ENCODE measurements around the gene MFRP. TPM values are rescaled to one million over a fixed set of nuclear protein-coding genes. Genes with fewer than 3 reads are reported as not detected.

MFRP gene
- total RNA-seq, 1 experiment from 2014 or later = not detected

DNA sequence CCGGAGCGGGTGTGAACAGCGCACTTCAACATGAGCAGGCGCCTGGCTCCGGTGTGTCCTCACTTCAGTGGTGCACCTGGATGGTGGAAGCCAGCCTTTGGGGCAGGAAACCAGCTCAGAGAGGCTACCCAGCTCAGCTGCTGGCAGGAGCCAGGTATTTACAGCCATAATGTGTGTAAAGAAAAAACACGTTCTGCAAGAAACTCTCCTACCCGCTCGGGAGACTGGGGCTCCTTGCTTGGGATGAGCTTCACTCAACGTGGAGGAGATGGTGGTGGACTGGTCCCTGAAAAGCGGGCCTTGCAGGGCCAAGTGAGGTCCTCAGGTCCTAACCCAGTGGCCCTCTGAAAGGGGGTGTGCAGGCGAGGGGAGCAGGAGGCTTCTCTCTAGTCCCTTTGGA, 37.1 kb downstream of the MFRP start:
- CTCF ChIA-PET = interaction anchor here (1.2 to 1.4 kb wide), 3 partner anchors 12 to 113 kb away, joined by 4 to 8 read pairs (median 7); no protein-coding TSS in a partner anchor
- Mint-ChIP-seq H3K36me3 (peaks cover 21% of the 10 kb centered on the region), H3K27me3 (ENCODE audit: low read depth) (peaks cover 3% of the 10 kb centered on the region), H3K9me3 (no peaks in the 10 kb centered on the region), H3K4me3 (no peak overlapping the region), H3K27ac (peak overlapping the region; percentile 47; the same call in 1 of the 2 replicates), H3K4me1 (peaks cover 14% of the 10 kb centered on the region)
- no peak for DNase-seq (ENCODE audit: low spot score)
- no peak for ATAC-seq
- POLR2A ChIA-PET = interaction anchor here (0.6 kb wide), 2 partner anchors 155 to 1240 kb away, joined by 3 read pairs; no protein-coding TSS in a partner anchor
- no peak for TF ChIP-seq KAT7 (CRISPR knock-in tag; IDR thresholded peaks at IDR 0.05; ENCODE audit: borderline replicate concordance)
- TF ChIP-seq, protein P1, sequence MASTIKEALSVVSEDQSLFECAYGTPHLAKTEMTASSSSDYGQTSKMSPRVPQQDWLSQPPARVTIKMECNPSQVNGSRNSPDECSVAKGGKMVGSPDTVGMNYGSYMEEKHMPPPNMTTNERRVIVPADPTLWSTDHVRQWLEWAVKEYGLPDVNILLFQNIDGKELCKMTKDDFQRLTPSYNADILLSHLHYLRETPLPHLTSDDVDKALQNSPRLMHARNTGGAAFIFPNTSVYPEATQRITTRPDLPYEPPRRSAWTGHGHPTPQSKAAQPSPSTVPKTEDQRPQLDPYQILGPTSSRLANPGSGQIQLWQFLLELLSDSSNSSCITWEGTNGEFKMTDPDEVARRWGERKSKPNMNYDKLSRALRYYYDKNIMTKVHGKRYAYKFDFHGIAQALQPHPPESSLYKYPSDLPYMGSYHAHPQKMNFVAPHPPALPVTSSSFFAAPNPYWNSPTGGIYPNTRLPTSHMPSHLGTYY (CRISPR knock-in tag; IDR thresholded peaks at IDR 0.05) = no peak
- no peak for TF ChIP-seq SP1 (CRISPR knock-in tag; conservative IDR thresholded peaks at IDR 0.05)
- TF ChIP-seq RELA (CRISPR knock-in tag; IDR thresholded peaks at IDR 0.05; ENCODE audit: borderline replicate concordance) = no peak
- TF ChIP-seq, protein P2, sequence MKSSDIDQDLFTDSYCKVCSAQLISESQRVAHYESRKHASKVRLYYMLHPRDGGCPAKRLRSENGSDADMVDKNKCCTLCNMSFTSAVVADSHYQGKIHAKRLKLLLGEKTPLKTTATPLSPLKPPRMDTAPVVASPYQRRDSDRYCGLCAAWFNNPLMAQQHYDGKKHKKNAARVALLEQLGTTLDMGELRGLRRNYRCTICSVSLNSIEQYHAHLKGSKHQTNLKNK (CRISPR knock-in tag; IDR thresholded peaks at IDR 0.05) = no peak
- TF ChIP-seq ZNF138 (CRISPR knock-in tag; conservative IDR thresholded peaks at IDR 0.05) = no peak
- no peak for TF ChIP-seq SMAD3 (CRISPR knock-in tag; IDR thresholded peaks at IDR 0.05; ENCODE audit: borderline replicate concordance)
- TF ChIP-seq, protein P3, sequence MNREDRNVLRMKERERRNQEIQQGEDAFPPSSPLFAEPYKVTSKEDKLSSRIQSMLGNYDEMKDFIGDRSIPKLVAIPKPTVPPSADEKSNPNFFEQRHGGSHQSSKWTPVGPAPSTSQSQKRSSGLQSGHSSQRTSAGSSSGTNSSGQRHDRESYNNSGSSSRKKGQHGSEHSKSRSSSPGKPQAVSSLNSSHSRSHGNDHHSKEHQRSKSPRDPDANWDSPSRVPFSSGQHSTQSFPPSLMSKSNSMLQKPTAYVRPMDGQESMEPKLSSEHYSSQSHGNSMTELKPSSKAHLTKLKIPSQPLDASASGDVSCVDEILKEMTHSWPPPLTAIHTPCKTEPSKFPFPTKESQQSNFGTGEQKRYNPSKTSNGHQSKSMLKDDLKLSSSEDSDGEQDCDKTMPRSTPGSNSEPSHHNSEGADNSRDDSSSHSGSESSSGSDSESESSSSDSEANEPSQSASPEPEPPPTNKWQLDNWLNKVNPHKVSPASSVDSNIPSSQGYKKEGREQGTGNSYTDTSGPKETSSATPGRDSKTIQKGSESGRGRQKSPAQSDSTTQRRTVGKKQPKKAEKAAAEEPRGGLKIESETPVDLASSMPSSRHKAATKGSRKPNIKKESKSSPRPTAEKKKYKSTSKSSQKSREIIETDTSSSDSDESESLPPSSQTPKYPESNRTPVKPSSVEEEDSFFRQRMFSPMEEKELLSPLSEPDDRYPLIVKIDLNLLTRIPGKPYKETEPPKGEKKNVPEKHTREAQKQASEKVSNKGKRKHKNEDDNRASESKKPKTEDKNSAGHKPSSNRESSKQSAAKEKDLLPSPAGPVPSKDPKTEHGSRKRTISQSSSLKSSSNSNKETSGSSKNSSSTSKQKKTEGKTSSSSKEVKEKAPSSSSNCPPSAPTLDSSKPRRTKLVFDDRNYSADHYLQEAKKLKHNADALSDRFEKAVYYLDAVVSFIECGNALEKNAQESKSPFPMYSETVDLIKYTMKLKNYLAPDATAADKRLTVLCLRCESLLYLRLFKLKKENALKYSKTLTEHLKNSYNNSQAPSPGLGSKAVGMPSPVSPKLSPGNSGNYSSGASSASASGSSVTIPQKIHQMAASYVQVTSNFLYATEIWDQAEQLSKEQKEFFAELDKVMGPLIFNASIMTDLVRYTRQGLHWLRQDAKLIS (CRISPR knock-in tag; IDR thresholded peaks at IDR 0.05; ENCODE audit: borderline replicate concordance) = no peak
- TF ChIP-seq ZBTB21 (CRISPR knock-in tag; IDR thresholded peaks at IDR 0.05; ENCODE audit: borderline replicate concordance) = no peak
- TF ChIP-seq, protein P4, sequence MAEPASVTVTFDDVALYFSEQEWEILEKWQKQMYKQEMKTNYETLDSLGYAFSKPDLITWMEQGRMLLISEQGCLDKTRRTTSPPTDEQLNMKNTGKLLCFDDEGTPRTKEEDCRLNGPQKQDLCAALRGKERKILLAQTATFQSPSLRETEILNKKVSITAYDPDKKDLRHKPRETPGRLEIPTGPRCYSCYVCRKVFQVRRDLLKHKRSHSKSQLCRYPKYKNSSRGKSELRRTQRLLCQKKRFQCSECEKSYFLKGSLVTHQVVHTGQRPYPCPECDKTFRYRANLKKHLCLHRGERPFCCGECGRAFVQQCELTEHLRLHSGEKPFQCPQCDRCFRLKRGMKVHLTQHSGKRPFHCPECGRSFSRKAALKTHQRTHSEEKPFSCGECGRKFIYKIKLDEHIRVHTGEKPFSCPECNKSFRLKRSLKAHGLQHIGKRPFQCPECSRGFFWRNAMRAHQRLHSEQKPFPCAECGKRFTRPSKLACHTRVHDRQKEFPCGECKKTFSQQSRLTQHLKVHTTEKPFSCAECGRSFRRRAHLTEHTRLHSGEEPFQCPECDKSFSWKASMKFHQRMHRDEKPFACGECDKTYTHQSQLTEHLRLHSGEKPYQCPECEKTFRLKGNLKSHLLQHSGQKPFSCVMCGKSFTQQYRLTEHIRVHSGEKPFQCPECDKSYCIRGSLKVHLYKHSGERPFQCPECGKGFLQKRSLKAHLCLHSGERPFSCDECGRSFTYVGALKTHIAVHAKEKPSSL (CRISPR knock-in tag; conservative IDR thresholded peaks at IDR 0.05) = no peak

DNA sequence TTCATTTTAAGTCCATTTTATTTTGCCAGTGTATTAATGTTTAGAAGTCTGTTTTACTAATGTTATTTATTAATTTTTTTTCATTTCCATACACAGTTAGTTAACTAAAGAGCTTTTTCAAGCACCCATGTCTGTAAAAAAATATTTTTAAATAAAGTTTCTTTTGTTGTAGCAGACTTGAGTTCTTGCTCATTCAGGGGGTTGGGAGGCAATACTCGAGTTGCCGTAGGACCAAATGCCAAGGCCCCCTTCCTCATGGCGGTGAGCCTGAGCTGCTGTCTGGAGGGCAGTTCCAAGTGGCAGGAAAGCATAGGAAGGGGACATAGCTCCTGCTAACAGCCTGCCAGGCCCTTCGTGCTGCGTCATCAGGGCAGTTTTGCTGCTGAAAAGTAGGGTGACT, 38.5 kb downstream of the MFRP start:
- Mint-ChIP-seq H3K36me3 (peaks cover 30% of the 10 kb centered on the region), H3K27ac (no peak overlapping the region), H3K27me3 (ENCODE audit: low read depth) (no peaks in the 10 kb centered on the region), H3K9me3 (no peaks in the 10 kb centered on the region), H3K4me1 (peaks cover 14% of the 10 kb centered on the region), H3K4me3 (no peak overlapping the region)
- ChIA-PET POLR2A (interaction anchor here (0.6 to 1.5 kb wide), 5 partner anchors 8 to 102 kb away, joined by 3 to 8 read pairs (median 4); partner anchors contain the start of genes CBL and MCAM), CTCF (interaction anchor here (1.2 to 2.9 kb wide), 11 partner anchors 8 to 112 kb away, joined by 3 to 46 read pairs (median 7); partner anchors contain the start of genes C1QTNF5, CBL and MCAM)
- ATAC-seq = no peak
- no peak for TF ChIP-seq HMGA2 (CRISPR knock-in tag; IDR thresholded peaks at IDR 0.05)
- no peak for DNase-seq (ENCODE audit: low spot score)

DNA sequence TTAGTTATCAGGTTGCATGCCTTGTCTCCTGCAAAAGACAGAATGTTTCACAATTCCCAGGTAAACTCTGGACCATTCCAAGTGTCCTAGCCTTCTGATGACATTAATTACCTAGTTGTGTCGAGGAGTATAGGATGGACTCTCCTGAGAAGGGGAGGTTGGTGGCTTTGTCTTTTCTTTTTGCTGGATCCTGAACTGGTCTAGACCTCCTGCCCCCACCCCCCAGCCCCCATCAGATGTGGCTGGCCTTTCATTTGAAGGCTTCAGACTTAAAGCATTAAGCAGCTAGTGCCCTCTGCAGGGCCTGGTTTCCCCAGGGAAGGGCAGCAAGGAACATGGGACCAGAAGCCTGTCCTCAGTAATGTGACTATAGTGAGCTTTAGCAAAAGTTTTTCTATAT, 39.3 kb downstream of the MFRP start:
- H3K27me3 Mint-ChIP-seq (ENCODE audit: low read depth) = no peaks in the 10 kb centered on the region
- no peak for DNase-seq (ENCODE audit: low spot score)
- H3K4me3 Mint-ChIP-seq = no peak overlapping the region
- POLR2A ChIA-PET = interaction anchor here (0.6 to 1.6 kb wide), 7 partner anchors 8 to 101 kb away, joined by 3 to 8 read pairs (median 4); partner anchors contain the start of genes CBL and MCAM
- TF ChIP-seq NR3C1 (CRISPR knock-in tag; conservative IDR thresholded peaks at IDR 0.05; ENCODE audit: low read depth) (no peak), FOXK1 (CRISPR knock-in tag; IDR thresholded peaks at IDR 0.05) (no peak)
- TF ChIP-seq, protein P5, sequence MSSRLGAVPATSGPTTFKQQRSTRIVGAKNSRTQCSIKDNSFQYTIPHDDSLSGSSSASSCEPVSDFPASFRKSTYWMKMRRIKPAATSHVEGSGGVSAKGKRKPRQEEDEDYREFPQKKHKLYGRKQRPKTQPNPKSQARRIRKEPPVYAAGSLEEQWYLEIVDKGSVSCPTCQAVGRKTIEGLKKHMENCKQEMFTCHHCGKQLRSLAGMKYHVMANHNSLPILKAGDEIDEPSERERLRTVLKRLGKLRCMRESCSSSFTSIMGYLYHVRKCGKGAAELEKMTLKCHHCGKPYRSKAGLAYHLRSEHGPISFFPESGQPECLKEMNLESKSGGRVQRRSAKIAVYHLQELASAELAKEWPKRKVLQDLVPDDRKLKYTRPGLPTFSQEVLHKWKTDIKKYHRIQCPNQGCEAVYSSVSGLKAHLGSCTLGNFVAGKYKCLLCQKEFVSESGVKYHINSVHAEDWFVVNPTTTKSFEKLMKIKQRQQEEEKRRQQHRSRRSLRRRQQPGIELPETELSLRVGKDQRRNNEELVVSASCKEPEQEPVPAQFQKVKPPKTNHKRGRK (CRISPR knock-in tag; IDR thresholded peaks at IDR 0.05; ENCODE audit: borderline replicate concordance) = no peak
- H3K4me1 Mint-ChIP-seq = peaks cover 14% of the 10 kb centered on the region
- peaks cover 35% of the 10 kb centered on the region for H3K36me3 Mint-ChIP-seq
- ATAC-seq = peak; percentile 57
- H3K27ac Mint-ChIP-seq = peak overlapping the region; percentile 64; the same call in 1 of the 2 replicates
- no peaks in the 10 kb centered on the region for H3K9me3 Mint-ChIP-seq
- CTCF ChIA-PET = interaction anchor here (0.6 to 2.9 kb wide), 18 partner anchors 9 to 162 kb away, joined by 3 to 46 read pairs (median 4); partner anchors contain the start of genes C1QTNF5, CBL and MCAM
